H9 (cell line): ENCODE results near the gene DBR1. TPM values are rescaled to one million over a fixed set of nuclear protein-coding genes. Genes with fewer than 3 reads are reported as not detected.
A peak's percentile ranks its signal among the peaks of the same experiment; 100 is the strongest.

ENCODE experiments used
- DNase-seq: peaks from one replicate; pipeline ENCODE4 v3.0.0-alpha.2; 2017
- H2AFZ ChIP-seq: one replicate; pipeline ENCODE4 v1.6.1; 2013; ENCODE audit warnings: mild to moderate bottlenecking, low read length, control low read depth, moderate library complexity
- H2AK5ac ChIP-seq: 2 replicates; pipeline ENCODE4 v1.6.1; 2013; ENCODE audit warnings: low read length, control low read depth, mixed read lengths; ENCODE audit not compliant: insufficient read length
- H2BK120ac ChIP-seq: one replicate; pipeline ENCODE4 v1.6.1; 2013; ENCODE audit warnings: low read depth, mild to moderate bottlenecking, low read length, control low read depth, inconsistent platforms; ENCODE audit not compliant: poor library complexity, severe bottlenecking
- H2BK12ac ChIP-seq: 2 replicates; pipeline ENCODE4 v1.6.1; 2013; ENCODE audit warnings: low read length, control low read depth, mixed read lengths, low read depth; ENCODE audit not compliant: insufficient read length
- H2BK15ac ChIP-seq: 2 replicates; pipeline ENCODE4 v1.6.1; 2013; ENCODE audit warnings: low read depth, low read length, control low read depth
- H2BK20ac ChIP-seq: one replicate; pipeline ENCODE4 v1.6.1; 2013; ENCODE audit warnings: low read depth, mild to moderate bottlenecking, low read length, control low read depth, inconsistent platforms; ENCODE audit not compliant: poor library complexity, severe bottlenecking
- H2BK5ac ChIP-seq: 2 replicates; pipeline ENCODE4 v1.6.1; 2013; ENCODE audit warnings: low read length, control low read depth, mixed read lengths; ENCODE audit not compliant: insufficient read length
- H3K14ac ChIP-seq: 2 replicates; pipeline ENCODE4 v1.6.1; 2013; ENCODE audit warnings: low read length, control low read depth; ENCODE audit not compliant: insufficient read depth
- H3K18ac ChIP-seq: 2 replicates; pipeline ENCODE4 v1.6.1; 2013; ENCODE audit warnings: low read depth, mild to moderate bottlenecking, mixed read lengths, low read length, control low read depth; ENCODE audit not compliant: insufficient read length
- H3K23ac ChIP-seq: 2 replicates; pipeline ENCODE4 v1.6.1; 2013; ENCODE audit warnings: low read length, control low read depth, mixed read lengths, low read depth; ENCODE audit not compliant: insufficient read length
- H3K23me2 ChIP-seq: 2 replicates; pipeline ENCODE4 v1.6.1; 2013; ENCODE audit warnings: low read depth, mild to moderate bottlenecking, mixed read lengths, low read length, control low read depth; ENCODE audit not compliant: insufficient read length, poor library complexity, severe bottlenecking
- H3K27ac ChIP-seq: 2 replicates; pipeline ENCODE4 v1.5.1; 2013; ENCODE audit warnings: low read length, control low read depth, mixed read lengths, low read depth; ENCODE audit not compliant: insufficient read length
- H3K27me3 ChIP-seq: 2 replicates; pipeline ENCODE4 v1.6.1; 2013; ENCODE audit warnings: low read length, control low read depth, inconsistent platforms; ENCODE audit not compliant: insufficient read depth
- H3K4ac ChIP-seq: 2 replicates; pipeline ENCODE4 v1.6.1; 2013; ENCODE audit warnings: low read depth, mild to moderate bottlenecking, control low read depth, inconsistent platforms, low read length, moderate library complexity
- H3K4me1 ChIP-seq: 2 replicates; pipeline ENCODE4 v1.6.1; 2013; ENCODE audit warnings: low read length, control low read depth, inconsistent platforms; ENCODE audit not compliant: insufficient read depth
- H3K4me2 ChIP-seq: 2 replicates; pipeline ENCODE4 v1.6.1; 2013; ENCODE audit warnings: low read length, control low read depth, mixed read lengths; ENCODE audit not compliant: insufficient read length, insufficient read depth
- H3K56ac ChIP-seq: 2 replicates; pipeline ENCODE4 v1.6.1; 2013; ENCODE audit warnings: low read depth, mild to moderate bottlenecking, mixed read lengths, low read length, control low read depth; ENCODE audit not compliant: insufficient read length
- H3K79me1 ChIP-seq: 2 replicates; pipeline ENCODE4 v1.6.1; 2013; ENCODE audit warnings: low read depth, mild to moderate bottlenecking, moderate library complexity, low read length, control low read depth, inconsistent platforms; ENCODE audit not compliant: insufficient read depth, poor library complexity, severe bottlenecking
- H3K79me2 ChIP-seq: 2 replicates; pipeline ENCODE4 v1.6.1; 2013; ENCODE audit warnings: low read length, control low read depth, inconsistent platforms; ENCODE audit not compliant: insufficient read depth
- H3K9ac ChIP-seq: 2 replicates; pipeline ENCODE4 v1.6.1; 2013; ENCODE audit warnings: low read length, control low read depth, mixed read lengths; ENCODE audit not compliant: insufficient read length; ENCODE audit errors: extremely low read depth
- H3K9me3 ChIP-seq: one replicate; pipeline ENCODE4 v1.6.1; 2013; ENCODE audit warnings: low read depth, low read length, inconsistent platforms; ENCODE audit not compliant: control insufficient read depth
- H3T11ph ChIP-seq: one replicate; pipeline ENCODE4 v1.6.1; 2013; ENCODE audit warnings: mild to moderate bottlenecking, low read length, control low read depth, inconsistent platforms
- H4K20me1 ChIP-seq: one replicate; pipeline ENCODE4 v1.6.1; 2013; ENCODE audit not compliant: control insufficient read depth, insufficient read length, insufficient read depth
- H4K5ac ChIP-seq: 2 replicates; pipeline ENCODE4 v1.6.1; 2013; ENCODE audit warnings: low read depth, mild to moderate bottlenecking, mixed read lengths, low read length, control low read depth; ENCODE audit not compliant: insufficient read length
- H4K8ac ChIP-seq: replicated peaks from 2 replicates; pipeline ENCODE4 v1.6.1; 2013; ENCODE audit warnings: low read length, control low read depth, mixed read lengths, low read depth; ENCODE audit not compliant: insufficient read length
- H4K91ac ChIP-seq: 2 replicates; pipeline ENCODE4 v1.6.1; 2013; ENCODE audit warnings: low read depth, mild to moderate bottlenecking, moderate library complexity, mixed read lengths, low read length, control low read depth; ENCODE audit not compliant: insufficient read length
- H3K27ac Mint-ChIP-seq, 3 experiments: 2 replicates in 2 of 3; 3 replicates in 1 of 3; pipeline ENCODE4 v1.8.0; 2020 to 2021; ENCODE audit warnings: mixed read lengths in 3 of 3, mild to moderate bottlenecking in 1 of 3, moderate library complexity in 1 of 3
- H3K27me3 Mint-ChIP-seq: 2 replicates; pipeline ENCODE4 v1.8.0; 2021; ENCODE audit warnings: low read depth, mild to moderate bottlenecking, moderate library complexity, mixed read lengths
- H3K36me3 Mint-ChIP-seq, 3 experiments: 2 replicates in 2 of 3; 3 replicates in 1 of 3; pipeline ENCODE4 v1.8.0; 2020 to 2021; ENCODE audit warnings: low read depth in 3 of 3, mixed read lengths in 3 of 3; ENCODE audit not compliant: insufficient read depth in 1 of 3
- H3K4me1 Mint-ChIP-seq, 2 experiments: 2 replicates each; pipeline ENCODE4 v1.8.0; 2020; ENCODE audit warnings: mixed read lengths in 2 of 2
- H3K4me3 Mint-ChIP-seq, 2 experiments: 2 replicates in 1 of 2; 3 replicates in 1 of 2; pipeline ENCODE4 v1.8.0; 2020 to 2021; ENCODE audit warnings: mild to moderate bottlenecking in 2 of 2, mixed read lengths in 2 of 2, moderate library complexity in 1 of 2
- H3K9me3 Mint-ChIP-seq, 2 experiments: 2 replicates in 1 of 2; 3 replicates in 1 of 2; pipeline ENCODE4 v1.8.0; 2020; ENCODE audit warnings: mild to moderate bottlenecking in 2 of 2, mixed read lengths in 2 of 2, moderate library complexity in 1 of 2
- WGBS: extraction: QIAGEN DNeasy Blood & Tissue Kit; methylation state at CpG from one replicate; pipeline ENCODE4 v1.1.7; 2013; ENCODE audit warnings: missing lambda C conversion rate, low lambda C conversion rate, mixed read lengths; ENCODE audit not compliant: insufficient read length; ENCODE audit errors: extremely low coverage; 5-methylcytosine and 5-hydroxymethylcytosine counted together
- total RNA-seq: library from RNA; stranded (reverse); gene quantifications from 2 replicates; pipeline ENCODE4 v1.2.1, GENCODE V29; 2021
- TF ChIP-seq, protein P1 (sequence below): fragments of 200-600 bp; sonication (generic); conservative IDR thresholded peaks from 3 replicates; pipeline ENCODE4 v1.8.0; 2021; ENCODE audit warnings: antibody characterized with exemption, mild to moderate bottlenecking

Gene DBR1
- total RNA-seq, 1 experiment from 2014 or later, result 21.6 TPM

DNA sequence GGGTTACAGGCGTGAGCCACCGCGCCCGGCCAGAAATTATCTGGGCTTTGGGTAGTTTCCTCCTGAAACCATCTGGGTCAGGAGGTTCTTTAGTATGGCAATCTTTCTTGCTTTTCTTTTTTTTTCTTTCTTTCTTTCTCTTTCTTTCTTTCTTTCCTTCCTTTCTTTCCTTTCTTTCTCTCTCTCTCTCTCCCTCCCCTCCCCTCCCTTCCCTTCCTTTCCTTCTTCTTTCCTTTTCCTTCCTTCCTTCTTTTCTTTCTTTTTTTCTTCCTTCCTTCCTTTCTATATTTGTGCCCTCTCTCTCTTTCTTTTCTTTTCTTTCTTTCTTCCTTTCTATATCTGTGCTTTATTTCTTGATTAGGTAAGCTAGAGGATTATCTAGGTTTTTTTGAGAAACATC is 17.0 kb downstream of the DBR1 start:
- no peak overlapping the region for H2BK12ac ChIP-seq
- Mint-ChIP-seq H3K27me3 (peaks cover 2% of the 10 kb centered on the region; the same call in 1 of the 2 replicates), H3K4me3 (no peak overlapping the region), H3K36me3 (peaks cover 12 to 27% (median 20%) of the 10 kb centered on the region in 3 experiments), H3K4me1 (peaks cover 6 to 8% of the 10 kb centered on the region in 2 experiments), H3K27ac (peak overlapping the region in 1 of 3 experiments; percentile 52; a peak in 1 of 7 replicates), H3K9me3 (peaks cover 10 to 18% of the 10 kb centered on the region in 2 experiments)
- no peaks in the 10 kb centered on the region for H3K23me2 ChIP-seq
- H3K9me3 ChIP-seq, result no peaks in the 10 kb centered on the region
- no peak overlapping the region for H3K4ac ChIP-seq
- no peaks in the 10 kb centered on the region for H4K20me1 ChIP-seq
- WGBS, result no CpG with 5 or more reads among the region's 4 CpGs
- no peak overlapping the region for H2BK5ac ChIP-seq
- no peak overlapping the region for H3K18ac ChIP-seq
- H3K56ac ChIP-seq, result no peak overlapping the region
- no peaks in the 10 kb centered on the region for H3K79me1 ChIP-seq
- H2BK20ac ChIP-seq, result no peak overlapping the region
- no peaks in the 10 kb centered on the region for H3K27me3 ChIP-seq
- H2AK5ac ChIP-seq, result no peak overlapping the region
- H3T11ph ChIP-seq, result no peak overlapping the region
- no peak overlapping the region for H3K23ac ChIP-seq
- H3K14ac ChIP-seq, result no peak overlapping the region
- H4K8ac ChIP-seq, result no peak overlapping the region
- H2BK120ac ChIP-seq, result no peak overlapping the region
- H2BK15ac ChIP-seq, result no peak overlapping the region
- H4K5ac ChIP-seq, result no peak overlapping the region
- no peak overlapping the region for H3K27ac ChIP-seq
- no peak overlapping the region for H2AFZ ChIP-seq
- DNase-seq, result no peak
- TF ChIP-seq, protein P1, sequence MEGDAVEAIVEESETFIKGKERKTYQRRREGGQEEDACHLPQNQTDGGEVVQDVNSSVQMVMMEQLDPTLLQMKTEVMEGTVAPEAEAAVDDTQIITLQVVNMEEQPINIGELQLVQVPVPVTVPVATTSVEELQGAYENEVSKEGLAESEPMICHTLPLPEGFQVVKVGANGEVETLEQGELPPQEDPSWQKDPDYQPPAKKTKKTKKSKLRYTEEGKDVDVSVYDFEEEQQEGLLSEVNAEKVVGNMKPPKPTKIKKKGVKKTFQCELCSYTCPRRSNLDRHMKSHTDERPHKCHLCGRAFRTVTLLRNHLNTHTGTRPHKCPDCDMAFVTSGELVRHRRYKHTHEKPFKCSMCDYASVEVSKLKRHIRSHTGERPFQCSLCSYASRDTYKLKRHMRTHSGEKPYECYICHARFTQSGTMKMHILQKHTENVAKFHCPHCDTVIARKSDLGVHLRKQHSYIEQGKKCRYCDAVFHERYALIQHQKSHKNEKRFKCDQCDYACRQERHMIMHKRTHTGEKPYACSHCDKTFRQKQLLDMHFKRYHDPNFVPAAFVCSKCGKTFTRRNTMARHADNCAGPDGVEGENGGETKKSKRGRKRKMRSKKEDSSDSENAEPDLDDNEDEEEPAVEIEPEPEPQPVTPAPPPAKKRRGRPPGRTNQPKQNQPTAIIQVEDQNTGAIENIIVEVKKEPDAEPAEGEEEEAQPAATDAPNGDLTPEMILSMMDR, result no peak
- H3K79me2 ChIP-seq, result no peaks in the 10 kb centered on the region
- H3K4me2 ChIP-seq, result no peak overlapping the region
- H3K4me1 ChIP-seq, result no peaks in the 10 kb centered on the region
- no peak overlapping the region for H4K91ac ChIP-seq
- no peak overlapping the region for H3K9ac ChIP-seq
